Endothelial cell of hepatic sinusoid (primary cell): Measurements from ENCODE around the gene KAZN.

Experiments
- in situ Hi-C: cut with HindIII; loops from 2 replicates; pipeline ENCODE4 v1.10.0; 2017; ENCODE audit warnings: low sequenced_read_pairs

Gene KAZN

DNA sequence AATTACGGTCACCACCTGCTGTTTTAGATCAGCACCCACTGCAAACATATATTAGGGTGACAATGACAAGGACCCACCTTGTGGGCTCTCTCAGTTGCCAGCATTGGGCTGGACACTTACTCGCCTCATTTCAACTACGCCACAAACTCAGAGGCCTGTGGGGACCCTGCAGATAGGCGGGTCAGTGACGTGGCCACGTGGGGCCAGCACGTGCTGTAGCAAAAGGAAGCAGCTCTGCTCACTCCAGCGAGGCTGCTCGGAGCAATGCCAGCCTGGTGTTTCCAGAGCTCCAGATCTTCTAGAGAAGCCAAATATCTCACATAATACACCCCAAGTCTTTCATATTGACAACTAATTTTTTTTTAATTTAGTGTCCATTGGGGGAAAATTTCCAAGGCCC, 478.3 kb downstream of the KAZN start:
- in situ Hi-C loops = loop anchor here (25.0 kb wide), 1 partner anchor 315 kb away; no protein-coding TSS in a partner anchor

DNA sequence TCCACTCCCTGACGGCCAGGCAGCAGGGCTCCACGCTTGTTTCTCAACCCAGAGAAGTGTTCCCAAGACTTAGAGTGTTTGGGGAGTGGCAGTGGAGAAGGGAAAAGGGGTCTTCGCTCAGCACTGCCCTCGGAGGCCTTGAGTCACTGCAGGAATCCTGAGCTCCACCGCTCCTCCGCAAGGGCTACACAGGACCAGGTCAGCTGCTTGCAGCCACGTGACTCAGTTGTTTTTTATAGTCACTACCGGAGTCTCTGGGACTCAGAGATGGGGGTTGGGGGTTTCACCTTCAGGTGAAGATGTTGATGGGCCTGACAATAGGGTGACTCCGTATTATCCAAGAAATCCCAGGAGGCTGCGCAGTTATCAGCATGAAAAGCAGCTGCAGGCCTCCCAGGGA, 478.9 kb downstream of the KAZN start:
- in situ Hi-C loops = loop anchor here (25.0 kb wide), 1 partner anchor 315 kb away; no protein-coding TSS in a partner anchor

DNA sequence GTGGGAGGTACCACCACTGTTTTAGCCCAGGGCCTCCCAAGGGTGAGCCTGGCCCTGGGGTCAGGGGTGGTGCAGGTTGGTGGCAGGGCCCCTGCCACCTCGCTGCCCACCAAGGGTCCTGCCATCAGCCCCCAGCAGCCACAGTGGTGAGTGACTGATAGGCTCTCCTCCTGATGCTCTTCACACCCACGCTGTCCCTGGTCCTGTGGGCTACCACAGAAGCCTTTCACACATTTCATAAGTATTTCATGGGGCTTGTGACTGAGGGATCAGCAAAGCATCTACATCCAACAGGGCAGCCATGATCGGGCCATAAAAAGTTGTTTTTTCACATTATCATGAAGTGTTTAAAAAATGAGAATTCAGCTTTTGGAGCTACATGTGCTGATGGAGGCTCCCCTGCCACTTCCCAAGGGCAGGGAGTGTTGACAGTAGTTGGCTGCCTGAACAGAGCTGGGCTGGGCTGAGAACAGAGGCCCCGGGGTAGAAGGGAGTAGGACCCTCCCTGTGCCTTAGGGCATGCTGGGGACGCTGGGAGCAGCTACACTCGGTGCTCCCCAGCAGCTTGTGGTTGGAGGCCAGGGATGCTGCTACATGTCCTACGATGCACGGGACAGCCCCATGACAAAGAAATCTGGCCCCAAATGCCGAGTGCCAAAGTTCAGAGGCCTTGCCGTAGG, 482.0 kb downstream of the KAZN start:
- in situ Hi-C loops = loop anchor here (25.0 kb wide), 1 partner anchor 318 kb away; no protein-coding TSS in a partner anchor

DNA sequence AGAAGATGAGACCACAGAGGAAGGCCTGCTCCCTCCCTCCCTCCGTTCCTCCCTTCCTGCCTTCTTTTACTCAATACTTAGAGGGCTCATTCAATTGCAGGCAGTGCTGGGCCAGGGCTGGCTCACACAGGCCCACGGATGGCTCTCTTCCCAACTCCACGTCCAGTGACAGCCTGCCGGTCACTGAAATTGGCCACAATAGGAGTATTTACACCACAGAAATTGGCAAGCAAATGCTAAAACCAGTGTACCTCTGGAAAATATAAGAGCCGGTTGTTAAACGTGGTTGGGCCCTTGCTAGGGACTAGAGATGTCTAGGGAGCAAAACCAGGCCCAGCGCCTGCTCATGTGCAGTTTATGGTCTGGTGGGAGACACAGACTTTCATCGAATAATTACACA, 482.6 kb downstream of the KAZN start:
- in situ Hi-C loops = loop anchor here (25.0 kb wide), 1 partner anchor 319 kb away; no protein-coding TSS in a partner anchor

DNA sequence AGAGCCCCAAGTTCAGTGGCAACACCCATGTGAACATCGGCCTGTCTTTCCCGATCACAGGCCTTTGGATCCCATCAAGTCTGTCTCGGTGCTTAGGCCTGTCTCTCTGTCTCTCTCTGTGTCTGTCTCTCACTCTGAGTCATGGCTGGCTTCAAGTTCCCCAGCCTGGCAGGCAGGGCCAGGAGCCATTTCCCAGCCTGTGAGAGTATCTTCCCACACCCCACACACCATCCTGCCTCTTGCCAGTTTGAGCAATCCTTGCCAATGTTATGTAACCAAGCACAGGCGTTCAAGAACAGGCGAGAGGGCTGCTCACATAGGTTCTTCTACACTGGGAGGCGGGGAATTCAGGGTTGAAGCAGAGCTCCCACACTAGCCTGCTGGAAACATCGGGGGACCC, 485.1 kb downstream of the KAZN start:
- in situ Hi-C loops = loop anchor here (25.0 kb wide), 1 partner anchor 321 kb away; no protein-coding TSS in a partner anchor

DNA sequence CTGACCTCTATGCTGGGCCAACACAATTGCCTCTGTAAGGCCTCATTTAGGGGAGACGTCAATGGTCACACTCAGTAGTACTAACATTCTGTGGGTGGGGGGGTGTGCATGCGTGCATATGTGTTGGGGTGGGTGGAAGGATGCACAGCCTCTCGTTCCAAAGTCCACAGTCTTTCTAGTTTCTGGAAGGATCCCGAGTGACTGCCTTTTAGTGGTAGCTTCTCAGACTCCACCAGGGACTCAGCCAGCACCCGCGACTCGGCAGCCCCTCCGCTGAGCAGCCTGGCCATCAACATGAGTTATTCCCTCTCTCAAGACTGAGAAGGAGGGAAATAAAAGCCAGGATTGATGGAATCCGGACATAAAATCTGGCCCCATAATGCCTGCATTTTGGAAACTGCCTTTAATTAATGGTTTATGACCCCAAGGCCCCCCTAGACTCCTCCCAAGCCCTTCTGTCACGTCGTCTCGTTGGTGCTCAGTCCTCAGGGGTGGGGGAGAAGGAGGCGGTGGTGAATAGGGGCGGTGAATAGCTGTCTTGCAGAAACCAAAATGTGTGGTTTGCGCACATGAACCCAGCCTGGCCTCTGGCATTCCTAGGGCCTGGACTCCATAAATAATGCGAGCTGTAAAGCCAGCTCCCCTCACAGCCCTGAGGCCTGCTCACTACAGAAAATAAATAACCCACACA, 489.9 kb downstream of the KAZN start:
- in situ Hi-C loops = loop anchor here (5.0 to 25.0 kb wide), 2 partner anchors 91 to 326 kb away; no protein-coding TSS in a partner anchor

DNA sequence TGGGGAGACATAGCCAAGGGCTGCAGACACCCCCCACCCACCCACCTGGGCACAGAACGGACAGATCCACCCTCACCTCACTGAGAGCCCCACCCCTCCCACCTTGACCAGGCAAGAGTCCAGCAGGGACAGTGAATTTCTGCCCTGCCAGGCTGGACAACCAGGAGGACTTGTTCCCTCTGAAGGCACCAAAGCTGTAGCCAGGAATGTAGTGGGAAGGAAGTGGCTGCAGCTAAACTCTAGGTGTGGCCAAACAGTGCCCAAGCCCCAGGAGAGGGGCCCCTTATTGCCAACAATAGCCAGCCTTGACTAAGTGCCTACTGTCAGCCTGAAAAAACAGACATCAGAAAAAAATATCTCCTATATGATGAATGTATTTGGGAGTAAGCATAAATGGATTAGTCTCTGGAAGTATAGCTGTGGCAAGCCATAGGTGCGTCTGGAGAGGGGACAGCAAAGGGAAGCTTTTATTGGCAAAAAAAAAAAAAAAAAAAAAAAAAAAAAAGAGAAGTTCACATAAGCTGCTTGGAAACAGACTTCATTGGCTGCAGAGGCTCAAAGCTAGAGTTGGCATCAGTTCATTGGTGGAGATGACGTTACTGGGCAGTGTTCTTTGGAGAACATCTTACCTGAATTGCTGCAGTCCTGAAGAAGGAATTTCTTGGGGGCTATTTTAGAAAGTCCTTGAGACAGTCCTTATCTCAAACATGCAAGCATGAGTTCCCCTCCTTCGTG, 490.9 kb downstream of the KAZN start:
- in situ Hi-C loops = loop anchor here (5.0 to 25.0 kb wide), 2 partner anchors 92 to 327 kb away; no protein-coding TSS in a partner anchor

DNA sequence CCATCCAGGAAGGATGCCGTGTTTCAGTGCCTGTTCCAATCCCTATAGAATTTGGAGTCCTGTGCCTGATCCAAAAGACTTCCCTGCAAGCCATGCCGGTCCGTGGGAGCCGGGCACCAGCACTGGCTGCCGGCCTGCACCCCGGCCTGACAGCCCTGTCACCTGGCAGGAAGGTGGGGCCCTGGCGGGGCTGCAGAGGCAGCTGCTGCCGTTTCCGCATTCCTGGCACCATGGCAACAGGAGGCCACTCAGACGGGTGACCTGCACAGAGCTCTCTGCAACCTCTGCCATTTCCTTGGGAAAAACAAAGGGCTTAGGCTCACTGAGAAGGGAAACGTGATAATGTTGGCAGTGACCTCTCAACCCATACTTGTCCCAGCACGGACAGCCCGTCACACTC, 491.9 kb downstream of the KAZN start:
- in situ Hi-C loops = loop anchor here (25.0 kb wide), 1 partner anchor 328 kb away; no protein-coding TSS in a partner anchor

DNA sequence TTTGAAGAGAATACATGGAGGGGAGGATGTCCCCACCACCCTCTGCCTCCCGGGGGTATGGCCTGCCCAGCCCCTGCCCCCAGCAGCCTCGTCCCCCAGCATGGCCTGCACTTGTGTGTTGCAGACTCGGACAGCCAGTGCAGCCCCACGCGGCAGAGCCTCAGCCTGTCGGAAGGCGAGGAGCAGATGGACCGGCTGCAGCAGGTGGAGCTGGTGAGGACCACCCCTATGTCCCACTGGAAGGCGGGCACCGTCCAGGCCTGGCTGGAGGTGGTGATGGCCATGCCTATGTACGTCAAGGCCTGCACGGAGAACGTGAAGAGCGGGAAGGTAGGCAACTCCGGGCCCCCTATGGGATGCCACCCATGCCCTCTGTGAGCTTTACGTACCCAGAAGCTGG, 495.6 kb downstream of the KAZN start:
- in situ Hi-C loops = loop anchor here (25.0 kb wide), 1 partner anchor 332 kb away; no protein-coding TSS in a partner anchor

DNA sequence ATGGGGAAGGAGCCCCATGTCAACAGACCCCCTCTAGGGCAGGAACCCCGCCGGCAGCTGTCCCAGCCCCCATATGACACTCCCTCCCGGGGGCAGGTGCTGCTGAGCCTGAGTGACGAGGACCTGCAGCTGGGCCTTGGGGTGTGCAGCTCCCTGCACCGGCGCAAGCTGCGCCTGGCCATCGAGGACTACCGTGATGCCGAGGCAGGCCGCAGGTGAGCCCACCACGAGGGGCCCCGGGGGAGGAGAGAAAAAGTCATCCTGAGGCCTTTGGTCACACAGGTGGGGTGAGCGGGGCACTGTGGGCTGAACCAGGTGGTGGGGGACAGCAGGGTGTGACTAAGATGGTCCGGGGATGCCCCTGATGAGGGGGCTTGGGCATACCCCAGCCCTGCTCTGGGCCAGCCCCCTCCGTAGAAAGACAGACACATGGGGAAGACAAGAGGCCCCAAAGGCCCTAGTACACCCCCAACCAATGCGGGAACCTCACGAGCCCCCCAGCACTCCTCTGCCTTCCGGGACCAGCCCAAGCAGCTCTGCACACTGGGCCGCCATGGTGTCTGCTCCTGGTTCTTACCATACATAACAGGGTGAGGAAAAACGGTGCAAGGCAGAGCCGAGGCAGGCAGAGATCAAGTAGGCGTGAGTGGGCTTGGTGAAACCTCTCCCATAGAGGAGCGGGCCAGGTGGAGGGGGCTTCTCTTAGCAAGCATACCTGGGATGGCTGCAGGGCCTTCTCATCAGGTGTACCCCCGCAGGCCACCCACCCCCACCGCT, 496.4 kb downstream of the KAZN start:
- in situ Hi-C loops = loop anchor here (25.0 kb wide), 1 partner anchor 333 kb away; no protein-coding TSS in a partner anchor

DNA sequence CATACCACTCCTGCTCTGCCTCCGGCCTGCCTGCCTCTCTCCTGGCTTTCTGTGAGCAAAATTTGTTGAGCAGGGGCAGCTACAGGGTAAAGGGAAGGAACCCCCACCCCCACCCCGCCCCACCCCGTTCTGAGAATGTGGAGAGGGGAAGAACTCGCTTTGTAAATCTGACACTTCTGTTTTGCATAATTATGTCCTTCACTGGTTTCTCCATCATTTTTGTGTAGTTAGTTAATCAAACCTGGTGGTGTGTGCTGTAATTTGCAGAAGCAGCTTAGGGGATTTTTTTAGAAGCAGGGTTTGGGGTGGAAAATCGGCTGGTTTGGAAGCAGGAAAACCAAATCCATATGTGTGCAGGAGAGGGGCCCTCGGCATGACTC, 497.0 kb downstream of the KAZN start:
- in situ Hi-C loops = loop anchor here (25.0 kb wide), 1 partner anchor 333 kb away; no protein-coding TSS in a partner anchor

DNA sequence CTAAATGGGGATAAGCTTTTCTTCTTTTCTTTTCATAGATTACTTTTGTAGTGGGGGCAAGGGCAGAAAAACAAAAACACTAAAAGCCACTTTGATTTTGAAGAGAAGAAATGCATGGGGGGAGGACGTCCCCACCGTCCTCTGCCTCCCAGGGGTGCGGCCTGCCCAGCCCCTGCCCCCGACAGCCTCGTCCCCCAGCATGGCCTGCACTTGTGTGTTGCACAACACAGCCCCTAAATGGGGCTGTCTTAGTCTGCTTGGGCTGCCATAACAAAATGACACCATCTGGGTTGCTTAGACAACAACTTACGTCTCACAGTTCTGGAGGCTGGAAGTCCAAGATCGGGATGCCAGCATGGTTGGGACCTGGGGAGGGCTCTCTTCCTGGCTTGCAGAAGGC, 497.8 kb downstream of the KAZN start:
- in situ Hi-C loops = loop anchor here (25.0 kb wide), 1 partner anchor 334 kb away; no protein-coding TSS in a partner anchor

DNA sequence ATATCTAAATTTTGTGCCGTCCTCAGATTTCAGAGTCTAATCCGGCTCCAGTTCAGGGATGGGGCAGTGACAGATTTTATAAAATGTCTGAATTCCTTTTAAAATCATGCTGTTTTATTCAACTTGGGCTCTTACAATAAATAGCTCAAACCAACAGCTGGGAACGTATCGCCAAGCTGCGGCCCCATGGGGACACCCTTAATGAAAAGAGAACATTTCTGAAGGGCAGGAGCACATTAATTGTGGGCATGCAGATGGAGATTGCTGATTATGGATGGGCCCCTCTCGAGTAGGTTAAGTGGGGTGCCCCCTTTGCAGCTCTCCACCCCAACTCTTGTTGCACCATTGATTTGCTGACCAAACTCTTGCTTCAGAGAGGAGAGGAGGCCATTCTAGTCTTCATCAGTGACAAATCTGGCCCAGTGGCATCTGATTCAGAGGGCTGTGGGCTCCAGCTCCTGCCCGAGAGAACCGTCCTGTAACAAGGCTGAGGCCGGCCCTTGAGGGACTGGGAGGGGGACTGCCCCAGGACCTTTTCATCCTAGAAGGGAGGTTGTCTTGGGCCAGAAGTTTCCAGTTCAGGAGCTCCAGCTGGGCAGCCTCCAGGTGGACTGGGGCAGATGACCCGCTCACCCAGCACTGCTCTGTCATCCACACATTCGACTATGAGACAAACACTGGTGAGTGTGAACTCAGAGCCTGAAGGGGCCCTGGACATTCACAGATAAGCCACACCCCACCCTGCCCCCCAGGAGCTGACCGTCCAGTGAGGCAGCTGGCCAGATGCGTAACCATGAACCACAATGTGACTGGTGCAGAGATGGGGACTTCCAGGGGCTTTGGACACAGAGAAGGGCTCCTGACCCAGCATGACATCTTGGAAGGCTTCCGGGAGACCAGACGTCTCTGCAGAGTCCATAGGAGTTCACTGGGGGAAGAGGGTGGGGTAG, 500.0 kb downstream of the KAZN start:
- in situ Hi-C loops = loop anchor here (25.0 kb wide), 1 partner anchor 336 kb away; no protein-coding TSS in a partner anchor

DNA sequence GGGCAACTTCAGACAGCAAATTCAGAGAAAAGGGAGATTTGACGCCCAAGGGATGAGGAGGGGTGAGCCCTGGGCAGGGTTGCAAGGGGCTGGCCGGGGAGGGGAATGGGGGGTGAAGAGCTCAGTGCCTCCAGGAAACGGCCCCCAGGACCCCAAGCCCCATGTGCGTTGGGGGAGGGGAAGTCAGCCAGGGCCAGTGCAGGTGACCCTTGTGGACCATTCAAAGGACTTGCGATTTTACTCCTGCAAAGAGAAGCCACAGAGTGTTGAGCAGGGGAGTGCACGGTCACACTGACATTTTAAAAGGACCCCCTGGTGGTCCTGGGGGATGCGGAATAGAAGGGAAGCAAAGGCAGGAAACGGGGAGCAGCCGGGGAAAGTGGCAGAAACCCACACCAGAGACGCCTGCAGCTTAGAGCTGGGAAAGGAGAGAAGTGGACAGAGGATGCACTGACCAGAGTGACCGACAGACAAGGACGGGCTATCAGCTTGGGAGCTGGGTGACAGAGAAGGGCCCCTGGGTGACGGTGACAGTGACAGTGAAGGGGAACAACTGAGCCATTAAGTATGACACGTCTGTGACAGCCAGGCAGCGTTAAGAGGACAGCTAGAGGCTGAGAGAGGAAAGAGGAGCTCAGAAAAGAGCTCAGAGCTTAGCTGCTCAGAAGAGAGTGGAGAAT, 501.1 kb downstream of the KAZN start:
- in situ Hi-C loops = loop anchor here (25.0 kb wide), 1 partner anchor 337 kb away; no protein-coding TSS in a partner anchor

DNA sequence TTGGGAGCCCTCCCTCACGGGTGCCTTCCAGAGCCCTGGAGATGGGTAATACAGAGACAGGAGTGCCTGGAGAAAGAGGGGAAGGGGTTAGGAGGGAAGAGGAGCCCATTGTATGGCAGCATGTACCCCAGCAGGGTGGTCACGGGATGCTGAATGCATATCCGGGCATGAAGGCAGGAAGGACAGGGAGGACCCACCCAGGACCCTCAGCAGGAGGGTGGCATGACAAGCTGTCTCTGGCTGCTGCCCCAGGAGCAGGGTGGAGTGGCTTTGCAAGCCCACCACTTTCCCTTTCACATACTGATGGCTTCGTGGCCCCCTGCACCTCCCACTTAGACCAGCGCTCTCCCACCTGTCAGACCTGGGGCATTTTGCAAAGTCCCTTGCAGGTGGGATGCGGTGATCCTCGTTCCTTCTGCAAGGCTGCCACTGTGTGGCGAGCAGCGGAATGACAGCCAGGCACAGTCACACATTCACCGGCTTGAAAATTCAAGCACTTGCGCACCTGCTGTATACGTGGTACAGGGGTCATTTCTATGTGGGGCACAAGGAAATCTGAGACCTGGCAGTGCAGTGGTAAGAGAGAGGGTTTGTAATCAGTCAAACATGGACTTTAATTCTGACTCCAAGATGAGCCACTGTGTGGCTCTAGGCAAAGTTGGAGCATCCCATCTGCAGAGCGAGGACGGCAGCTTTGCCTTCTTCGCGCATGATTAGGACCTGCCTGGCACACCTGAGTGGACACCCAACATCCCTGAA, 501.8 kb downstream of the KAZN start:
- in situ Hi-C loops = no loop called here

DNA sequence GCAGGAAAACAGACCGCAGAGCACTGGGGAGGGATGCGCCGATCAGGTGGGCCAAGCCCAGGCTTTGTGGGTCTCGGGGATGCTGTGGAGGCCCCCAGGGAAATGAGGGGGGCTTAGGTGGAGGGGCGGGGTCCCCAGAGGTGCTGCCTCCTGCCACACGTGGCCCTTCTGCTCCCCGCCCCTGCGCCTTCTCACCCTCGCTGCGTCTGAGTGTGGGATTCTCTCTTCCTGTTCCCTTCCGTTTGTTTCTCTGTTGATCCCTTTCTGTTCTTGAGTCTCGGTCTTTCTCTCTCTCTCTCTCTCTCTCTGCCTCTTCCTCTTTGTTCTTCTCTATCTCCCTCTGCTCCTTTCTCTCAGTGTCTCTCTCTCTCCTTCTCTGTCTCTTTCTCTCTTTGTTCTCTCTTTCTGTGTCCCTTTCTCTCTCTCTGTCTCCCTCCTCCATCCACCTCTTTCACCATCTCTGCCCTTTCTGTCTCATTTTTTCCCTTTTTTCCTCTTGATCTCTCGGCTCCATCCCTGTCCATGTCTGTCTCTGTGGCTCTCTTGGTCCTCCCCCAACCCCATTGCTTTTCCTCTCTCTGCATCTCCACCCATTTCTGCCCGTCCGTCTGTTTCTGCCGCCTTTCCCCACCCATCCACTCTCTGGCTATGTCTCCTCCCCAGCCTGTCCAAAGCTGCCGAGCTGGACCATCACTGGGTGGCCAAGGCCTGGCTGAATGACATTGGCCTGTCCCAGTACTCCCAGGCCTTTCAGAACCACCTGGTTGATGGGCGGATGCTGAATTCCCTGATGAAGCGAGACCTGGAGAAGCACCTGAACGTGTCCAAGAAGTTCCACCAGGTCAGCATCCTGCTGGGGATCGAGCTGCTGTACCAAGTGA, 502.6 kb downstream of the KAZN start:
- in situ Hi-C loops = no loop called here

DNA sequence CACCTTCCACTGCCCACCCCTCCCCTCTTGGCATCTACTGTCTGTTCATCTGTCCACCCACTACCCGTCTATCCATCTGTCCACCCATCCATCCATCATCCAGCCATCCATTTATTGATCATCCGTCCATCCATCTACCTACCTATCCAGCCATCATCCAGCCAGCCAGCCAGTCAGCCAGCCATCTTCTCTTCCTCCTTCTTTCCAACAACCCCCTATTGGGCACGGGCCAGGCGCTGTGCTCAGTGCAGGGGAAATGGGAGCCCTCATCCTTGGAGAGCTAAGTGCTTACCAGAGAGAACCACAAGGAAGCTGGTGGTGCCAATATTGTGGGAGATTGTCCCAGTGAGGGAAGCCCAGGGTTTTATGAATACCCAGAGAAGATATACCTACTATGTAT, 503.3 kb downstream of the KAZN start:
- in situ Hi-C loops = no loop called here
